GM11168 (cell line): ENCODE results near the gene UBAC2.

Experiments
- in situ Hi-C: fragments of 300-500 bp; cut with MboI; formaldehyde crosslinking; loops from one replicate; pipeline ENCODE4 v1.12.0; 2022; ENCODE audit warnings: low sequenced_read_pairs; ENCODE audit not compliant: unreplicated experiment

UBAC2 gene

DNA sequence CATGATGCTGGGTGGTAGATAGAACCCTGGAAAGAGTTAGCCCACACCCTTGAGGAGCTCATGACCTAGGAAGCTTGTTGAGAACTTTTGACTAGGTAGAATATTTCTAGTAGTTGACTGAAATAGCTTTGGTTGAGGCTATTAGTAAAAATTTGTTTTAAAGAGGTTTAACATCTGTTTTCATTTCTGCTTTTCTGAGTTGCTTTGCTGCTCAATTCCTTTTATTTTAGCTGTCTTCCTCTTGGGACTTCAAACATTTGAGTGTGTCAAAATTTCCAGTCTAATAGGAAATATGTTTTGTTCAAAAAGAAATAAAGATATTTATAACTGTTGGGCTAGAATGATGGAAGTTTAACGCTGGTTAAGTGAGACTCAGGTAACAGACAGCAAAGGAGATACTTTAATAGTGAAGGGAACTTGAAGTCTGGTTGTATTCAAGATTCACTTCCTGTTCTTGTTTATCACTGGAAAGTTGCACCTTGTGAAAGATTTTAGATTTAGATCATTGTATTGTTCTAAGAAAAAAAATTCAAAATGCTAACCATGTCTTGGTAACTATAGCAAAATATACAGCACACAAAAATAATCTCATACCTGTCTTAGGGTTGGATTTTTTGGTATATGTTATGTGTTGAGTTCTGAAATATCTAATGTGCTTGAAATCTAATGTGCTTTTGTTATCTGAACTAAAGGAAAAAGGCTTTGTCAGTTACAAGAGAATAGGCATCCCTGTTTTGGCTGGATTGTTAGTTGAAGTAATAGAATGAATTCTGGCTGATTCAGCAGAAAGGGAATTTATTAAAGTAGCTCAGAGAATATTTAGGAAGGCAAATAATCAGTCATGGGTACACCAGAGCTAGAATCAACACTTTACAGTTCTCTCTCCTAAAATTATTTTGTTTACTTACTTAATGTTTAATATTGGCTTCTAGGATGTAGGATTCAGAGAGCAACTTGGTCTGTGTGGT lies 81.9 kb downstream of the UBAC2 start:
- in situ Hi-C loops, result no loop called here

DNA sequence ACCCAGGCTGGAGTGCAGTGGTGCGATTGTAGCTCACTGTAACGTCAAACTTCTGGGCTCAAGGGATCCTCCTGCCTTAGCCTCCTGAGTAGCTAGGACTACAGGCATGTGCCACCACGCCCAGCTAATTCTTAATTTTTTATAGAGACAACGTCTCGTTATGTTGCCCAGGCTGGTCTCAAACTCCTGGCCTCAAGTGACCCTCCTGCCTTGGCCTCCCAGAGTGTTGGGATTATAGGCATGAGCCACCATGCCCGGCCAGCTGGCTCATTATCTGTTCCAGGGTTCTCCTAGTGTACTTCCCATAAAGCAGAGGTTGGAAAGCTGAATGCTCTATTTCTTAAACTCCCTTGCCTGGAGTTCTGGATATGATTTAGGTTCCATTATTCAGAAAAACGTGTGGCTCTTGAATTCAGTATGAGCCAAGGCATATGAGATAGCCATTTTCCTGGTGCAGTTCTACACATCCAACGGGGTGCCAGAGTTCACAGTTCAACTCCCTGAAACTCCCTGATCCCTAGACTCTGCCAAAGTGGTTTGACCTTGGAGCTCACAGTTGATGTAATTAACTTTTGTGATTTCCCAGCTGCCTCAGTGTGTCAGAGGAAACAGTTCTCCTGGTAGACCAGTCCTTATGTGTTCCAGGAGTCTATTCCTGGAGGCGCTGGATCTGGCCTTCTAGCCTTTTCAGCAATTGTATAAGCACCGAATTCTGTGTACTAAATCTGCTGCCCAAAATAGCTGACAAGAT lies 85.0 kb downstream of the UBAC2 start:
- in situ Hi-C loops, result no loop called here

DNA sequence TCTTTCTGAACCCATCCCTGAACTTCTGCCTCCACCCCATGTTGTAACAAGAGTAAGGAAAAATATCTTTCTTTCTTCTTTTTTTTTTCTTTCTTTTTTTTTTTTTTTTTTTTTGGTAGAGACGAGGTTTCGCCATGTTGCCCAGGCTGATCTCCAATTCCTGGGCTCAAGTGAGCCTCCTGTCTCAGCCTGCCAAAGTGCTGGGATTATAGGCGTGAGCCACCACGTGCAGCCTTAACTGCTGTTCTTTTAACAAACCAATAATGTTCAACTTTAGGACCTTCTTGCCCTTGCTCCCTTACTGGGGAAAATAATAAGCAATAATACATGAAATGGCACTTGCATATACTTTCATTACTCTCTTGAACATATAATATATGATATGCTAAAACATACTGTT lies 86.9 kb downstream of the UBAC2 start:
- in situ Hi-C loops, result no loop called here

DNA sequence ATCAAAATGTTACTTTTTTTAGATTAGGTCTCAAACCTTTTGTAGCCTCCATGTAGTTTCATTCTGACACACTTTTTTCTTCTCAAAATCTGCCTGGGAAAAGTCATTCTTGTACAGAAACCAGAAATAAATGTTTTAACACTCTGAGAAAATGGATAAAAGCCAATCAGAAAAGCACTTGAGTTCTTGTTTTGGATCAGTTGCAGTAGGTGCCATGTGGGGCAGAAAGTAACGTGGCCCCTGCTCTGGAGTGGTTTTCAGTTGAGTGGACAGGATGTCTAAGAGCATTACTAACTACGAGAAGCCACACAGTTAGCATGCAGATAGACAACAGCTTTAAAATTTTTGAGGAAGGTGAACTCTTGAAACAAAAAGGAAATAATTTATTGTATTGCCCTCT lies 87.4 kb downstream of the UBAC2 start:
- in situ Hi-C loops, result no loop called here

DNA sequence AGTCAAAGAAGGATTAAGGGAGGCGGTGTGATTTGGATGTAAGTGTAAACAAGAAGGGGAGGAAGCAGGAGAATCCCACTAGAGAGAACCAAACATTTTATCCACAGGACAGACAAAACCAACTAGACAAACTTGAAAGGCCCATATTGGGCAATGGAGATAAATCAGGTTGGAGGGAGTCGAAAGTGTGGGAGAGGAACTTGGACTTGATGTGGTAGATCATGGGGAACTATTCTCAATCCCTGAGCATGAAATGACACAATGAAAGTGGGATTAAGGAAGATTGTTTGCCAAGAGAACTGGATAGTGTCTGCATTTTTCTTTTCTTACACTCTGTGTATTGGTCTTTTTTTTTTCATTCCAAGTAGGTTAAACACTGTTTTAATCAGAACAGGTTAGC lies 88.6 kb downstream of the UBAC2 start:
- in situ Hi-C loops, result no loop called here

DNA sequence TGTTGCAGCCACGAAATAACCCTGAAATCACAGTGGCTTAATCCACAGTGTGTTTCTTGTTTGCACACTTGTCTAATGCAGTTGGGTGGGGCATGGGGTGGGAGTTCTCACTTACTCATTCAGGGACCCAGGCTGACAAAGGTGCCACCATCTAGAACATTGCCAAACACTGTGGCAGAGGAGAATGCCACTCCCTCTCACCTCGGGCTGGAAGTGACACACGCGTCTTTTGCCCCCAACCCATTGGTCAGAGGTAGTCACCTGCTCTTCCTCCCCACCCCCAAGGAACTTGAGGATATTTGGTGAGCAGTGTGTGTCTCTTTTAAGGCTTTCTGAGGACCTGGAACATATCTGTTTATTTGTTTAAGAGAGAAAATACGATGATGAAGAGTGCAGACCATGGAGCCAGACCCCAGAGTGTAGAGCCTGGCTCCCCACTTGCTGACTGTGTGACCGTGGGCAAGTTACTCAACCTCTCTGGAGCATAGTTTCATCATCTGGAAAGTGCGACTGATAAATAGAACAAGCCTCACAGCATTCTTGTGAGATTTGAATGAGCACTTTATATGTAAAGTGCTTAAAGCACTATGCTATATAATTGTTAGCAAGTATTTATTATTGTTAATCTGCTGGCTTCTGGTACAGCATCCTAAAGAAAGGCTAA lies 89.2 kb downstream of the UBAC2 start:
- in situ Hi-C loops, result no loop called here

DNA sequence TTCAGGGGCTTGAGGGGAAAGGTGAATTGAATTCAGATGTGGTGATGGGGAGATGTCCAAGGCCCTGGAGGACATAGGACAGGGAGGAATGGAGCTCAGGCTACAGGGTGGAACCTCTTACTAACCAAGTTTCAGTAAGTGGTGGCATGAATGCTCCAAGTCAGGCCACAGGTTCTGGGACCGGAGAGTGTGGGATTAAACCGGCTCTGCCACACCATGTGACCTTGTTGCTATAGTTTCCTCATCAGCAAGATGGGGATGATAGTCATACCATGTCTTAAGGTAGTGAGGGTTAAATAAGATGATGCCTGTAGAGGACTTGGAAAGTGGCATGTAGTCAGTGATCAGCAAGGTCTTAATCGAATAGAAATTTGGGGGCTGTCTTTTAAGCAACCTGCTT lies 90.2 kb downstream of the UBAC2 start:
- in situ Hi-C loops, result no loop called here

DNA sequence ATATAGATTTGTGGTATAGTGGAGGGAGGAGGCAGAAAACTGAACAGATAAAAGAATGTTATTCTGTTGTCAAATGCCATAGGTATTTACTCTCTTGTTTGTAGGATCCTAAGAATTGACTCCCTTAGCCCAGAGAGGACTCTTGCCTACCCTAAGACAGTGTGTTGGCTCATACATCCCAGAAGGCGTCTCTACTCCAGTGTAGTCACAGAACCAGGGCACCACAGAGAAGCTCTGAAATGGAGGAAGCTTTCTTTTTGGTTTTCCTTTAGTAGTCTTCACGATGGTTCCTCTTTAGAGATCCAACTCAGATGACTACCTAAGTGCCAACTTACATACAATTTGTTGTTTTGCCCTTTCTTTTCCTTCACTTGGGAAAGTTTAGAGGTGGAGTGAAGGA lies 92.5 kb downstream of the UBAC2 start:
- in situ Hi-C loops, result no loop called here

DNA sequence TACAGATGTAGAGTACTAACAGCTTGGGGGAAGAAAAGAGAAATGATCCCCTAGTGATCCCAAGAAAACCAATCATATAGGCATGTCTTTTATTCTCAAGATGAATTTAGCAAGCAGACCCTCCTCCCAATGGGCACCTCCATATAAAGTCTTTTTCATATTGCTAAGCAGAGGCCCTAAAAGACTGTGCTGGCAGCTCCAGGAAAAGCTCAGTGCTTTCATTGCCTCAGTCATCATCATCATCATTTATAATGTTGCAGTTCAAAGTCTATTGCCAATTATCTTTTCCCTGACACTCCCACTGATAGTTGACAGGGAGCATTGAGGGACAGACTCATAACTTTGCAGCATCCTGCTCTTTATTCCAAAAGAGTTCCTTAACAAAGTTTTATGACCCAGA lies 93.5 kb downstream of the UBAC2 start:
- in situ Hi-C loops, result no loop called here

DNA sequence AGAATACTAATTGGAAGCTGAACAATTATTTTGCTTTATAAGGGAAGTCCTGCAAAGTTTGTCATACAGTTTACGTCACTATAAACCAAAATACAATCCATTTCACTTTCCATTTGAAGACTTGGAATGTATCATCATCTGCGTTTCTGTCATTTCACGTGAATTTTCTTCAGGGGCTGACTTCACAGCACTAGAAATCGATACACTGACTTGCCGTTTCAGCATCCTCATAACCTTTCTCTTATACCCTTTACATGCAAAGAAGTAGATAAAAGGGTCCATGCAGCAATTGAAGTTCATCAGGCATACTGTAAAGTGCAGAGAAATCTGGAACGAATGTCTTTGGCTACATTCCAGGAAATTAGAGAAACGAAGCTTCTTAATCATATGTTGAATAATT lies 94.3 kb downstream of the UBAC2 start:
- in situ Hi-C loops, result no loop called here

DNA sequence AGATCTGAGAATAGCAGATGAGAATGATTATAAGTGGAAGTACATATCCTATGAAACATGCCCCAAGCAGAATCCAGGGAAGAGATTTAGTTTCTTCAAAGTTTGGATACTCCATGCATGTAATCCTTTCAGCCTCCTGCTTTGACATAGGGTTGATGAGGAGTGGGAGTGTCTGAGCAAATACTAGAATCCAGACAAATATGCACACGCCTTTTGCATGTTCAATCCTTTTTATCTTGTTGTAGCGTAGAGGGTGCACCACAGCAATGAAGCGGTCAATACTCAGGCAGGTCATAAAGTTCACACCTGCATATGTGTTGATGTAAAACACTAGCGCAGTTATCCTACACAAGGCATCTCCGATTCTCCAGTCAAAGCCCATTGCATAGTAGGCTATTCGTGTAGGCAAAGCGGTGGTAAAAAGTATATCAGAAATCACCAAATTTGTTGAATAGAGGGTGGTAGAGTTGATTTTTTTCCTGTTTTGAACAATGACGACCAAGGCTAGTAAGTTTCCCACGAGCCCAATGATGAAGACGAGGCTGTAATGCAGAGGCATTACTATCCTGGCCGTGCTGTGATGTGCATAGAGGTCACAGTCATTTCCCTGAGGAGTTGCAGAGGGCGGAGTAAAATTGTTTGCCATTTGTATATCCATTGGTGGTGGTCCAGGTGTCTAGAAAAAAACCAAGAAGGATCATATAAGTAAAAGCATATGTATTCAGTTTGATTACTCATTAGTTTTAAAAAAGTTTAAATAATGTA lies 95.0 kb downstream of the UBAC2 start:
- in situ Hi-C loops, result no loop called here

DNA sequence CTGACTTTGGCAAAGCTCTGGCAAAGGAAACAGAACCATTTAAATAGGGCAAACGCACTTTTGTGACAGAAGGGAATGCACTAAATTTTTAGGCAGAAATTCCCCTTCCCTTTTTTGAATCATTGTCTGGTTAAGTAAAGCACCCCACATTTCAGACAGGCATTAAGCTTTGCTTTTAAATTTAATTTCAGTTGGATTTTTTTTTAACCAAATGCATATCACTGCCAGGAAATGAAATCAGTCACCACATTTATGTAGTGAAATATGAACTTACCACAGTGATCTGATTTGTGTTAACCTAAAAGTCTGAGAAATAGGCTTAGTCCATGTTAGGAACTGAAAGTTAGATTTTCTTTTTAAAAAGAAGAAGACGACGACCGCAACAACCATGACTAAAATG lies 95.7 kb downstream of the UBAC2 start:
- in situ Hi-C loops, result no loop called here

DNA sequence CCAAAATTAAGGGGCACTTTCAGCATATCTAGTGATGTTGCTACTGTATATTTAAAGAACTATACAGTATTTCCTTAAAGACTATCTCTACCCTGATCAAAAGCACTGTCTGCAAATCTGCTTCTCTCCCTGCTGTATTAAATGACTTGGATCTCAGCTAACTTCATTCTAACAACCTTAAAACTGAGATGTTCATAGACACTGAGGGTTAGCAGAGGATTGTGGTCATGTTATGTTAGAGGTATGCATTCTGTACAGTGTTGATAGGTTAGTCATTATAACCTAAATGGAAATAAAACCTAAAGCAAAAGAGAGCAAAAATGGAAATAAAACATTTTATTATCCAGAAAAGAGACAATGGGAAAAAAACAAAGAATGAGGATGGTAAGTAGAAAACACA lies 96.7 kb downstream of the UBAC2 start:
- in situ Hi-C loops, result no loop called here

DNA sequence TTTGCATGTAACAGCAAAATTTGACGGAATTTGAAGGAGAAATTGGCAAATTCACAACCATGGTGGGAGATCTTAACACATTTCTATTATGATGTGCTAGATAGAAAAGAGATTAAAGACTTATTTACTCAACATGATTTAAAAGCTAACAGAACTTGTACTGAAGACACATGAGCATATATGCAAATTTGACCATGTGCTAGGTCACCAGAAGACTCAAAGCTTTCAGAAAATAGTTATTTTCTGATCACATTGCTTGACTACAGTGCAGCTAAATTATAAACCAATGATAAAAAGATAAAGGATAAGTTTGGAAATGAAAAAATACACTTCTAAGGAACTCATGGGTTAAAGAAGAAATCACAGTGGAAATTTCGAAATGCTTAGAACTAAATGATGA lies 97.4 kb downstream of the UBAC2 start:
- in situ Hi-C loops, result no loop called here

DNA sequence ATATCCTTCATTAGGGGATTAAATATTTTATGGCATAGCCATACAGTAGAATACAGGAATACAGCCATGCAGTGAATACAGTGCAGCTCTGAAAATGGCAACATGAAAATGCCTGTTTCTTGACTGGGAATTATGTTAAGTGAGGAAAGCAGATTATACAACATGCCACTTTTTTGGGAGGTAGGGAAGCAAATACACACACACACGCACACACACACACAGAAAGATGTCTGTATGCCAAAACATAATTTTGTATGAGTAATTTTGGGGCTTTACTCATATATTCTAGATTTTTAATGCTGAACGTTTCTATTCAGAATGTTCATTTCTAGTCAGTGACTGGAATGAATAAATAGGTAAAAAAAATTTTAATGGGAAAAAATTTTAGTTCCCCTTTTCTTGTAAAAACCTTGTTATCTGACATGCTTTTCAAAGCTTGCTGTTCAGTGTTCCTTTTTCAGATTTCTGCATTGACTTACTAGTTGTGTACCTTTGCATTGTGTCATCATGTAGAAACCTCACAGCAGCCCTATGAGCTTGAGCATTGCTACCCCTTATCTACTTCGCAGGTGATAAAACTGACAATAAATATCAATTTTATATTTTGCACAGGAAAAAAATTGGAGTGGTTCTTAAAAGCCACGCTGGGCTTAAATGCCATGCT lies 98.7 kb downstream of the UBAC2 start:
- in situ Hi-C loops, result no loop called here

DNA sequence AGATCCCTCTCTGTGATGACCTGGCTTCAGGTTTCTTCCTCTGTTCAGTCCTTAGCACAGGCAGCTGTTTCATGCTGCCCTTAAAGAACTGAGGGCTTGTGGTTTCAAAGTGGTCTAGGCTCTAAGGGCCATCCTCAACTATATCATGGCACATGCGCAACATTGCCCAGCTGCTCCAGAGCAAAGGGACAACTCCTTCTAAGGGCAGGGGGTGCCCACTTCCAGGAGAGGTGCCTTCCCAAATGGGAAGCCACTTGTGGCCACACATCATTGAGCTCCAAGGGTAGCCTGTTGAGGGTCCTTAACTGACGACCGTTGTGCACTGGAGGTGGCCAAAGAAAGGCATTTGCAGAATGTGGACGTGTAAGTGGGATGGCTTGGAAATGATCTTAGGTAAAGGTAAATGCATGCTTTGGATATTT lies 99.3 kb downstream of the UBAC2 start:
- in situ Hi-C loops, result no loop called here

DNA sequence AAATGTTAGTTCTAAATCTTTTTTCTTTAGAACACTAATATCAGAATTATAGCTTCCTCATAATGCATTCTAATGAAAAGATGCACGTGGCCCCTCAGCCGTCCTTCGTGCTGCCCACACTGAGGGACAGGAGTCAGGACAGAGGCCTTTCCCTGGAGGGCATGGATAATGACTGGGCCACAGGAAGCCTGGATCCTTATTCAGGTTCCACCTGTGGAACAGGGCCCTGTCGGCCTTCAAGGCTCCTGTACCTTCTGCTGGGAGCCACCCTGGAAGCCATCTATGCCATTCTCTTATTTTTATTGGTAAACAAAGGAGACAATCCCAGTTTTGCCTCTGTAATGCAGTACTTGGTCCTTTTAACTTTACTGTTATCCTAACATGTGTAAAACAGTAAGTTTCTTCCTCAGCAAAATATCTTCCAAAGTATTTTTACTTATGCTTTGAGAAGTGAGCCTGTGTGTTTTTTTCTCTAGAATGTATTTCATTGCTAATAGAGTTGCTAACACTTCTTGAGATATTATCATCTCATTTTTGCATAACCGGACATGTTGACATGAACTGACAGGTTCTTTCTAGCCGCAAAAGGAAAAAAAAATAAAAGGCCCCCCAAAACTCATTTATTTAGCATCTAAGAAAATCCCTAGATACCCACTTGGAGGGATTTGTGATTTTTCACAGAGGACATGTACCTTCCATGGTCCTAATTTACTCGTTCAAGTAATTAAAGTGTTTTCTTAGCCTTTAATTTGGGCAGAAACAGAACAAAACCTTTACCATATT lies 100.6 kb downstream of the UBAC2 start:
- in situ Hi-C loops, result no loop called here

DNA sequence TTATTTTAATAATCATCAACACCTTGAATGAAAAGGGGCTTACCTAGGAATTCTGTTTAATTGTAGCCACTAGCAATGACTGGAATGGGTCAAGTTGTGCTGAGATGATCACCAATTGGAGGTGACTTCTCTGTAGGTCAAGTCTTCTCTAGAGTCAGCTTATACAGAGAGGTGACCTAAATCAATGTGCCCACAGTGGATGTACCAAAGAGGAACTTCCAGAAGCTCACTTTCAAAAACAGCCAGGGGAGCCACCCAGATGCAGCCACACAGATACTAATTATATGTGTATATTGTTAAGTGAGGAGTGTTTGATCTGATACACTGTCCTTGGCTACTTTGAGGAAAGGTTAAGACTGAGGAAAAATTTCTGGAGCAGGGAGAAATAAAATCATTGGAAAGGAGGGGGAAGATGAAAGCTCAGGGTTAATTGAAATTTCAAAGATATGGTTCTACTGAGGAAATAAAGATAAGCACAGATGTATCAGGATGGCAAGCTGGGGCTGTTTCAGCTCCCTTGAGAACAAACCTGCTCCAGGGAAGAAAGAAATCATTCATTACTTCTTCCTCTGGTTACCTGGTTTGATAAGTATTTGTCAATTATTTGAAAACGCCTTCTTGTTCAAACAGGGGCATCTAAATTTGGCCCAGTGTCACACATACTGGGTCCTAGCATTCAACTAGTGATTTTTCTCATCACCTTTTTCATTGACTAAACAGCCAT lies 101.4 kb downstream of the UBAC2 start:
- in situ Hi-C loops, result no loop called here
